Measurements from ENCODE around the gene GPR137.

Gene GPR137

GRCh38 chr11:64264371-64264852, 21.2 kb upstream of the GPR137 start:
- DNase-seq (ENCODE audit: low read depth), result no peak
- H3K4me3 ChIP-seq (ENCODE audit: low read length), result no peak overlapping the region
- TF ChIP-seq CTCF (IDR thresholded peaks at IDR 0.05; ENCODE audit: insufficient read depth, low read depth, low read length, missing control alignments), result no peak

GRCh38 chr11:64265176-64266160, 20.2 kb upstream of the GPR137 start:
- no peak overlapping the region for H3K4me3 ChIP-seq (ENCODE audit: low read length)
- DNase-seq (ENCODE audit: low read depth), result no peak
- no peak for TF ChIP-seq CTCF (IDR thresholded peaks at IDR 0.05; ENCODE audit: insufficient read depth, low read depth, low read length, missing control alignments)

- no peak for TF ChIP-seq CTCF (IDR thresholded peaks at IDR 0.05; ENCODE audit: insufficient read depth, low read depth, low read length, missing control alignments)
- DNase-seq (ENCODE audit: low read depth), result peak; percentile 78
- H3K4me3 ChIP-seq (ENCODE audit: low read length), result no peak overlapping the region
Measured at GRCh38 chr11:64266339-64266738, 19.3 kb upstream of the GPR137 start.

GRCh38 chr11:64267207-64267945, 18.3 kb upstream of the GPR137 start:
- no peak overlapping the region for H3K4me3 ChIP-seq (ENCODE audit: low read length)
- TF ChIP-seq CTCF (IDR thresholded peaks at IDR 0.05; ENCODE audit: insufficient read depth, low read depth, low read length, missing control alignments), result no peak

GRCh38 chr11:64268025-64268892, 17.4 kb upstream of the GPR137 start:
- no peak overlapping the region for H3K4me3 ChIP-seq (ENCODE audit: low read length)
- no peak for TF ChIP-seq CTCF (IDR thresholded peaks at IDR 0.05; ENCODE audit: insufficient read depth, low read depth, low read length, missing control alignments)
- peak; percentile 40 for DNase-seq (ENCODE audit: low read depth)

More at GRCh38 chr11:64267207-64267945, 18.3 kb upstream of the GPR137 start:
- DNase-seq (ENCODE audit: low read depth), result no peak

- DNase-seq (ENCODE audit: low read depth), result peak; percentile 35
- H3K4me3 ChIP-seq (ENCODE audit: low read length), result peak overlapping the region; percentile 59
- TF ChIP-seq CTCF (IDR thresholded peaks at IDR 0.05; ENCODE audit: insufficient read depth, low read depth, low read length, missing control alignments), result no peak
Measured at GRCh38 chr11:64268893-64269539, 16.6 kb upstream of the GPR137 start.
